A549 (cell line): ENCODE data around the gene CFAP100. TPM values are rescaled to one million over a fixed set of nuclear protein-coding genes. Genes with fewer than 3 reads are reported as not detected.

Experiments
- ATAC-seq, 2 experiments: fragments of 200-7000 bp in 1 of 2; fragments of >200 bp in 1 of 2; cut with Nextera tagmentation in 1 of 2; cut with Tn5 transposase in 1 of 2; 3 replicates each; pipeline versions ENCODE4 v1.8.0 to v1.9.1; 2018 to 2020; ENCODE audit warnings: mild to moderate bottlenecking in 1 of 2, moderate library complexity in 1 of 2
- CTCF ChIA-PET: fragments of 300-600 bp; sonication (Branson Sonifier 250); formaldehyde crosslinking; extraction: SDS; loops from one replicate; lab custom pipeline; 2021; ENCODE audit warnings: antibody characterized with exemption, inconsistent platforms; lab: Yijun Ruan, JAX
- POLR2A ChIA-PET: fragments of 350-600 bp; formaldehyde crosslinking; extraction: SDS; loops from one replicate; lab custom pipeline; 2021; ENCODE audit warnings: antibody characterized with exemption, inconsistent platforms; lab: Yijun Ruan, JAX
- DNase-seq, 2 experiments: peaks; one replicate each; pipeline versions ENCODE4 v3.0.0 to v3.0.0-alpha.2; 2011 to 2016; ENCODE audit warnings: low read depth in 1 of 2, low spot score in 1 of 2
- FAIRE-seq: peaks from 2 replicates; lab custom pipeline; 2011; peaks lifted over from hg19 to GRCh38; lab: Jason Lieb, UNC
- H3K27ac ChIP-seq, 2 experiments: fragments of >200 bp; sonication (Bioruptor Twin); formaldehyde crosslinking; 3 replicates each; pipeline ENCODE4 v1.5.1; 2016 to 2017
- H3K4me1 ChIP-seq: fragments of >200 bp; sonication (Bioruptor Twin); formaldehyde crosslinking; 3 replicates; pipeline ENCODE4 v1.6.1; 2016
- H3K4me2 ChIP-seq: fragments of >200 bp; sonication (Bioruptor Twin); formaldehyde crosslinking; 3 replicates; pipeline ENCODE4 v1.6.1; 2016
- H3K4me3 ChIP-seq: fragments of >200 bp; sonication (Bioruptor Twin); formaldehyde crosslinking; 3 replicates; pipeline ENCODE4 v1.5.1; 2016
- H3K9me3 ChIP-seq: fragments of >200 bp; sonication (Bioruptor Twin); formaldehyde crosslinking; 3 replicates; pipeline ENCODE4 v1.6.1; 2016
- CBX2 ChIP-seq: fragments of 200-600 bp; sonication (generic); IDR thresholded peaks from 2 replicates; pipeline ENCODE4 v1.6.1; 2016; ENCODE audit warnings: low read depth, mild to moderate bottlenecking, borderline replicate concordance
- CBX8 ChIP-seq: fragments of 200-600 bp; sonication (generic); IDR thresholded peaks from 2 replicates; pipeline ENCODE4 v1.6.1; 2016
- CHD4 ChIP-seq: fragments of 200-600 bp; sonication (generic); IDR thresholded peaks from 2 replicates; pipeline ENCODE4 v1.6.1; 2016; ENCODE audit warnings: antibody characterized with exemption, mild to moderate bottlenecking, borderline replicate concordance
- EP300 ChIP-seq, 2 experiments: fragments of >200 bp; sonication (Bioruptor Twin); formaldehyde crosslinking; IDR thresholded peaks; 2 replicates in 1 of 2; 3 replicates in 1 of 2; pipeline ENCODE4 v1.6.1; 2016 to 2017
- FOSL2 ChIP-seq, 2 experiments: fragments of 450-650 bp in 1 of 2; fragments of >200 bp in 1 of 2; sonication (Bioruptor Twin) in 1 of 2; formaldehyde crosslinking; IDR thresholded peaks; 2 replicates each; pipeline versions ENCODE4 v1.5.0 to v1.6.1; 2016 to 2020; ENCODE audit warnings: mild to moderate bottlenecking in 1 of 2, moderate library complexity in 1 of 2
- FOXS1 ChIP-seq: fragments of 250-450 bp; sonication (Bioruptor Pico); IDR thresholded peaks from 2 replicates; pipeline ENCODE4 v1.5.0; 2020; ENCODE audit warnings: mild to moderate bottlenecking, moderate library complexity
- HEYL ChIP-seq: fragments of 250-450 bp; sonication (Bioruptor Pico); IDR thresholded peaks from 2 replicates; pipeline ENCODE4 v1.8.0; 2021; ENCODE audit warnings: mild to moderate bottlenecking, moderate library complexity
- HOXB13 ChIP-seq: fragments of 250-450 bp; sonication (Bioruptor Pico); IDR thresholded peaks from 2 replicates; pipeline ENCODE4 v1.5.0; 2020; ENCODE audit warnings: low read depth, mild to moderate bottlenecking, moderate library complexity
- JUNB ChIP-seq: fragments of >200 bp; sonication (Bioruptor Twin); formaldehyde crosslinking; IDR thresholded peaks from 2 replicates; pipeline ENCODE4 v1.6.1; 2016
- MYC ChIP-seq: IDR thresholded peaks from 2 replicates; pipeline ENCODE4 v1.6.1; 2012; ENCODE audit warnings: mild to moderate bottlenecking, inconsistent platforms, low read length, improper control_type of control experiment, borderline replicate concordance
- NFE2L2 ChIP-seq: fragments of 150-350 bp; conservative IDR thresholded peaks from 2 replicates; pipeline ENCODE4 v1.6.1; 2014; ENCODE audit warnings: low read length
- NPAS2 ChIP-seq: fragments of 250-450 bp; sonication (Bioruptor Pico); IDR thresholded peaks from 2 replicates; pipeline ENCODE4 v1.8.0; 2022; ENCODE audit warnings: mild to moderate bottlenecking, moderate library complexity, borderline replicate concordance
- POLR2AphosphoS2 ChIP-seq: conservative IDR thresholded peaks from 2 replicates; pipeline ENCODE4 v1.6.1; 2012; ENCODE audit warnings: low read length, improper control_type of control experiment, inconsistent platforms
- RARB ChIP-seq: fragments of 250-450 bp; sonication (Bioruptor Pico); IDR thresholded peaks from 2 replicates; pipeline ENCODE4 v1.8.0; 2021; ENCODE audit warnings: mild to moderate bottlenecking, moderate library complexity
- RCOR1 ChIP-seq: fragments of 150-350 bp; IDR thresholded peaks from 2 replicates; pipeline ENCODE4 v1.6.1; 2014; ENCODE audit warnings: antibody characterized with exemption, low read length, low read depth
- SREBF2 ChIP-seq: fragments of 450-650 bp; IDR thresholded peaks from 2 replicates; pipeline ENCODE4 v1.6.1; 2014; ENCODE audit warnings: mild to moderate bottlenecking, moderate library complexity
- TP53 ChIP-seq: fragments of 250-450 bp; sonication (Bioruptor Pico); IDR thresholded peaks from 2 replicates; pipeline ENCODE4 v1.5.0; 2021; ENCODE audit warnings: mild to moderate bottlenecking, moderate library complexity
- ZNF302 ChIP-seq: fragments of 250-450 bp; sonication (Bioruptor Pico); IDR thresholded peaks from 2 replicates; pipeline ENCODE4 v1.9.0; 2021; ENCODE audit warnings: inconsistent platforms, mild to moderate bottlenecking, moderate library complexity
- ZSCAN20 ChIP-seq: fragments of 250-450 bp; sonication (Bioruptor Pico); IDR thresholded peaks from 2 replicates; pipeline ENCODE4 v1.8.0; 2022; ENCODE audit warnings: mild to moderate bottlenecking, moderate library complexity
- WGBS: methylation state at CpG from one replicate; pipeline ENCODE4 v1.1.6; 2017; ENCODE audit errors: missing lambda C conversion rate; 5-methylcytosine and 5-hydroxymethylcytosine counted together
- polyA plus RNA-seq, 4 experiments: library from polyadenylated mRNA; depleted of rRNA in 3 of 4; stranded (reverse); fragments of >200 nt; fragmentation: RNase III in 1 of 4; extraction: RNeasy Plus Mini Kit Qiagen cat#74134 plus additional on column Dnase treatment in 1 of 4; gene quantifications; 2 replicates in 3 of 4; 3 replicates in 1 of 4; pipeline ENCODE4 v1.2.3, GENCODE V29; 2011 to 2017
- TF ChIP-seq, protein P1 (sequence below): fragments of 250-450 bp; sonication (Bioruptor Pico); IDR thresholded peaks from 2 replicates; pipeline ENCODE4 v1.5.0; 2021; ENCODE audit warnings: mild to moderate bottlenecking, moderate library complexity, borderline replicate concordance
- TF ChIP-seq, protein P2 (sequence below): fragments of 250-450 bp; sonication (Bioruptor Pico); IDR thresholded peaks from 2 replicates; pipeline ENCODE4 v1.5.0; 2020; ENCODE audit warnings: low read depth, mild to moderate bottlenecking, moderate library complexity
- TF ChIP-seq, protein P3 (sequence below): fragments of >200 bp; sonication (Bioruptor Twin); formaldehyde crosslinking; IDR thresholded peaks from 3 replicates; pipeline ENCODE4 v1.6.1; 2016

The CFAP100 gene
- polyA plus RNA-seq, 2 of the 4 experiments (the other 2 are of a cell fraction), result not detected

DNA sequence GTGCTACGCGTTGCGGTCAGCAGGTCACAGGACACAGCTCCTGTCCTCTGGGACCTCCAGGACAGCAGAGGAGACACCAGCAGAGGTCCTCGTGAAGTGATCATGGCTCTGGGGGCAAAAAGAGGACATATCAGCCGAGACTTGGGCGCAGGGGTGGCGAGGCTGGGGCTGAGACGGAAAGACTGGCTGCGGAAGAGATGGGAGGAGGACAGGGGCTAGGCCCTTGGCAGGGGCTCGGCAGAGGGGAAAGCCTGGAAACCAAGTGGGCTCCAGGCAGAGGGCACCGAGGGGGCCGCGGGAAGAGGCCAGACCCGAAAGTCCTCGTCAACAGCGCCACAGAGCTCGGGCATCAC, 4.9 kb upstream of the CFAP100 start:
- peak overlapping the region; percentile 36 for H3K4me3 ChIP-seq
- no peak for FAIRE-seq

DNA sequence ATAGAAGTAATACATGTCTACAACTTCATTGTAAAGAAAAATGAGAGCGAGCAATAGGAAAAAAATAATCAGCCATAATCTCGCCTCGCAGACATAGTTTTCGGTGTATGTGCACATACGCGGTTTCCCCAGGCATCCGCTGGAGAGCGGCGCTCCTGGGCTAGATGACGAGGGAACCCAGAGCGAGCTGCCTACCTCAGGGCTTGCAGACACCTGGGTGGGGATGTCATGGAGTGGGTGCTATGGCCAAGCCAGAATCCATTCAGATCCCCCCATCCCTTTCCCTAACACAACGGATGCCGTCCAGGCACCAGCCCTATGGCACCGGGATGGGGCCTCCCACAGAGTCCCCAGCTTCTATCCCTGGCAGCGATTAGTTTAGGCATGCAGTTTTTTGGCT, 4.5 kb upstream of the CFAP100 start:
- Histone ChIP-seq H3K4me2 (no peak overlapping the region), H3K4me1 (no peaks in the 10 kb centered on the region), H3K27ac (no peak overlapping the region), H3K4me3 (no peak overlapping the region), H3K9me3 (no peaks in the 10 kb centered on the region)
- no peak for TF ChIP-seq HEYL (CRISPR knock-in tag)
- no peak for TF ChIP-seq ZNF302 (CRISPR knock-in tag)
- no peak for TF ChIP-seq TP53 (CRISPR knock-in tag)
- no peak for TF ChIP-seq FOSL2 (IDR thresholded peaks at IDR 0.05)
- TF ChIP-seq FOSL2 (CRISPR knock-in tag; IDR thresholded peaks at IDR 0.05), result no peak
- no peak for TF ChIP-seq NPAS2 (CRISPR knock-in tag)
- DNase-seq (no peak), ATAC-seq (no peak), FAIRE-seq (no peak)
- 84% methylated on average over 15 of the region's 15 CpGs for WGBS
- CTCF ChIA-PET, result interaction anchor here (0.7 to 11.1 kb wide), 18 partner anchors 8 to 337 kb away, joined by 3 to 110 read pairs (median 4); no protein-coding TSS in a partner anchor
- POLR2A ChIA-PET, result no interaction called here

More for the DNA sequence above, 4.9 kb upstream of the CFAP100 start:
- POLR2A ChIA-PET, result no interaction called here
- H3K27ac ChIP-seq, result peak overlapping the region; percentile 55 to 84; a peak in 4 of 6 replicates
- no peak for DNase-seq
- CTCF ChIA-PET, result interaction anchor here (0.6 to 11.1 kb wide), 19 partner anchors 9 to 337 kb away, joined by 3 to 110 read pairs (median 4); no protein-coding TSS in a partner anchor
- no peaks in the 10 kb centered on the region for H3K9me3 ChIP-seq
- H3K4me2 ChIP-seq, result peak overlapping the region; percentile 86
- 51% methylated on average over 13 of the region's 17 CpGs for WGBS
- no peaks in the 10 kb centered on the region for H3K4me1 ChIP-seq
- TF ChIP-seq CHD4 (no peak), FOSL2 (IDR thresholded peaks at IDR 0.05) (no peak), FOSL2 (CRISPR knock-in tag; IDR thresholded peaks at IDR 0.05) (no peak), RARB (CRISPR knock-in tag) (no peak), EP300 (IDR thresholded peaks at IDR 0.05) (no peak), ZNF302 (CRISPR knock-in tag) (no peak), SREBF2 (no peak), MYC (no peak), CBX8 (no peak), RCOR1 (no peak), ZSCAN20 (no peak)
- TF ChIP-seq, protein P1, sequence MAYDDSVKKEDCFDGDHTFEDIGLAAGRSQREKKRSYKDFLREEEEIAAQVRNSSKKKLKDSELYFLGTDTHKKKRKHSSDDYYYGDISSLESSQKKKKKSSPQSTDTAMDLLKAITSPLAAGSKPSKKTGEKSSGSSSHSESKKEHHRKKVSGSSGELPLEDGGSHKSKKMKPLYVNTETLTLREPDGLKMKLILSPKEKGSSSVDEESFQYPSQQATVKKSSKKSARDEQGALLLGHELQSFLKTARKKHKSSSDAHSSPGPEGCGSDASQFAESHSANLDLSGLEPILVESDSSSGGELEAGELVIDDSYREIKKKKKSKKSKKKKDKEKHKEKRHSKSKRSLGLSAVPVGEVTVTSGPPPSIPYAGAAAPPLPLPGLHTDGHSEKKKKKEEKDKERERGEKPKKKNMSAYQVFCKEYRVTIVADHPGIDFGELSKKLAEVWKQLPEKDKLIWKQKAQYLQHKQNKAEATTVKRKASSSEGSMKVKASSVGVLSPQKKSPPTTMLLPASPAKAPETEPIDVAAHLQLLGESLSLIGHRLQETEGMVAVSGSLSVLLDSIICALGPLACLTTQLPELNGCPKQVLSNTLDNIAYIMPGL (CRISPR knock-in tag), result no peak
- ATAC-seq, result no peak

DNA sequence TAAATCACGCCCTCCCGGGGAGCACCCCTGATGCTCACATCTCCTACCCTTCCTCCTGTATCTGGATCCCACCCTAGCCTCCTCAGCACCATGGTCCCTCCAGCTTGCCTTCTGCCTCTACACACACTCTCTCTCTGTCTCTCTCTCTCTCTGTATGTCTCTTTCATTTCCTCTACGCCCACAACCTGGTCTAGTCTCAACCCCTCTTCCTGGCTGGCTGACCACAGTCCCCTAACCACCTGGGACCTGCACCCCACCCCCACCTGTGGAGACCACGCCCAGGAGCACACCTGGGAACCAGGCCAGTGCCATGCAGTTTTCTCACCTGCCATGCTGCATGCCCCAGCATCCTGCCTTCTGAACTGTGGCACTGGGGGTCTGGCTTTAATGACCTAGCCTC, 4.0 kb upstream of the CFAP100 start:
- Histone ChIP-seq H3K4me2 (no peak overlapping the region), H3K4me3 (no peak overlapping the region), H3K27ac (no peak overlapping the region), H3K9me3 (no peaks in the 10 kb centered on the region), H3K4me1 (no peaks in the 10 kb centered on the region)
- CTCF ChIA-PET, result interaction anchor here (1.0 to 11.1 kb wide), 9 partner anchors 10 to 338 kb away, joined by 3 to 110 read pairs (median 4); no protein-coding TSS in a partner anchor
- POLR2A ChIA-PET, result no interaction called here
- FAIRE-seq (no peak), ATAC-seq (no peak), DNase-seq (no peak)
- TF ChIP-seq, protein P2, sequence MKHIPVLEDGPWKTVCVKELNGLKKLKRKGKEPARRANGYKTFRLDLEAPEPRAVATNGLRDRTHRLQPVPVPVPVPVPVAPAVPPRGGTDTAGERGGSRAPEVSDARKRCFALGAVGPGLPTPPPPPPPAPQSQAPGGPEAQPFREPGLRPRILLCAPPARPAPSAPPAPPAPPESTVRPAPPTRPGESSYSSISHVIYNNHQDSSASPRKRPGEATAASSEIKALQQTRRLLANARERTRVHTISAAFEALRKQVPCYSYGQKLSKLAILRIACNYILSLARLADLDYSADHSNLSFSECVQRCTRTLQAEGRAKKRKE (CRISPR knock-in tag), result no peak
- TF ChIP-seq POLR2AphosphoS2 (no peak), ZNF302 (CRISPR knock-in tag) (no peak), NFE2L2 (no peak), FOXS1 (CRISPR knock-in tag) (no peak), JUNB (no peak), EP300 (IDR thresholded peaks at IDR 0.05) (no peak), HOXB13 (CRISPR knock-in tag) (no peak), RARB (CRISPR knock-in tag) (no peak), CBX2 (no peak)
- TF ChIP-seq, protein P1 (CRISPR knock-in tag), result no peak
- TF ChIP-seq, protein P3, sequence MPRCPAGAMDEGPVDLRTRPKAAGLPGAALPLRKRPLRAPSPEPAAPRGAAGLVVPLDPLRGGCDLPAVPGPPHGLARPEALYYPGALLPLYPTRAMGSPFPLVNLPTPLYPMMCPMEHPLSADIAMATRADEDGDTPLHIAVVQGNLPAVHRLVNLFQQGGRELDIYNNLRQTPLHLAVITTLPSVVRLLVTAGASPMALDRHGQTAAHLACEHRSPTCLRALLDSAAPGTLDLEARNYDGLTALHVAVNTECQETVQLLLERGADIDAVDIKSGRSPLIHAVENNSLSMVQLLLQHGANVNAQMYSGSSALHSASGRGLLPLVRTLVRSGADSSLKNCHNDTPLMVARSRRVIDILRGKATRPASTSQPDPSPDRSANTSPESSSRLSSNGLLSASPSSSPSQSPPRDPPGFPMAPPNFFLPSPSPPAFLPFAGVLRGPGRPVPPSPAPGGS, result no peak
- 18% methylated on average over 3 of the region's 4 CpGs for WGBS
